ENCODE data around the gene CDC14C. TPM values are rescaled to one million over a fixed set of nuclear protein-coding genes. Genes with fewer than 3 reads are reported as not detected.

The CDC14C gene
- total and polyA plus RNA-seq, 2 of the 4 experiments (the other 2 are of a cell fraction) = under 0.01 TPM; not detected in 1

DNA sequence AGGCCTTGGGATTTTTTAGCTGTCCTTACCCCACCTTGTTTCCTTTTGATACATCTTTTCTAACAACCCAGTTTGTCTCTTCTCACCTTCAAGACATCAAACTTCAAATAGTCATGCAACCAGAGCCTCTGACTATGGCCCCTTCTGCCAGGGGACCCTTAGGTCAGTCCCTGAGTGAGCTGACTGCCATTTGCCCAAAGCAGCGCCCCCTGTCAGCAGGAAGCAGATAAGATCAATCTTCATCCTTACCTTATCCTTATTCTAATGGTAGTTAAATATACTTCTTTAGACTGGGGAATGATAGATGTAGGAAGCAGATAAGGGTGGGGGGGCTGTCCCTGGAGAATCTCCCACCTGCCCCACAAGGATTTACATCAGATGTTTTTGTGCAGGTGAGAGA is 29.8 kb upstream of the CDC14C start:
- no peak overlapping the region for H3K14ac ChIP-seq (replicated peaks; ENCODE audit: low read depth, low read length)
- no peak overlapping the region for H3K23ac ChIP-seq (ENCODE audit: low read depth, low read length)
- no peak overlapping the region for H2AK5ac ChIP-seq (ENCODE audit: low read depth, low read length)
- no peak overlapping the region for H2BK20ac ChIP-seq (ENCODE audit: low read depth, low read length)
- H3K79me1 ChIP-seq (ENCODE audit: low read depth in 1 of 2, low read length in 2 of 2) = no peaks in the 10 kb centered on the region
- H3K27ac ChIP-seq (ENCODE audit: insufficient read depth, low read length) = no peak overlapping the region
- H3K36me3 ChIP-seq (ENCODE audit: control insufficient read depth, insufficient read depth, low read length) = no peaks in the 10 kb centered on the region
- H3K9me1 ChIP-seq (ENCODE audit: insufficient read depth, low read length) = no peaks in the 10 kb centered on the region
- BruUV-seq (replicated peaks) = no TSS peak
- H3K56ac ChIP-seq (ENCODE audit: extremely low read depth, insufficient read depth, low read length) = no peak overlapping the region
- H2BK5ac ChIP-seq (ENCODE audit: low read depth, low read length, poor library complexity, severe bottlenecking) = no peak overlapping the region
- dilution Hi-C loops (cut with HindIII; ENCODE audit: low sequenced_read_pairs, unreplicated experiment) (no loop called here), in situ Hi-C loops (cut with MboI; ENCODE audit: low sequenced_read_pairs) (no loop called here), intact Hi-C loops (cut with micrococcal nuclease) (no loop called here)
- ChIA-PET POLR2A (ENCODE audit: unreplicated experiment) (no interaction called here), CTCF (no interaction called here)
- no peak overlapping the region for H3K4me3 ChIP-seq (ENCODE audit: insufficient read depth, low read depth, low read length)
- ATAC-seq (ENCODE audit: low read depth) (no peak), DNase-seq (no peak)
- no peak overlapping the region for H4K91ac ChIP-seq (ENCODE audit: insufficient read depth, low read depth, low read length)
- no peaks in the 10 kb centered on the region for H4K20me1 ChIP-seq (ENCODE audit: insufficient read depth, low read length)
- no peak overlapping the region for H2BK15ac ChIP-seq (ENCODE audit: low read depth, low read length)
- no peak overlapping the region for H3K4ac ChIP-seq (ENCODE audit: low read depth, low read length)
- H2AK9ac ChIP-seq (replicated peaks; ENCODE audit: low read depth, low read length, poor library complexity) = no peak overlapping the region
- WGBS, 2 experiments (ENCODE audit: extremely low coverage in 2 of 2, insufficient read length in 1 of 2) = no CpG with 5 or more reads among the region's 1 CpG
- no peak overlapping the region for H3K4me2 ChIP-seq (ENCODE audit: low read depth, low read length)
- H2BK120ac ChIP-seq (ENCODE audit: low read depth, low read length) = no peak overlapping the region
- peaks cover 9% of the 10 kb centered on the region for H3K9me3 ChIP-seq (ENCODE audit: control insufficient read depth, insufficient read depth, low read length)
- H4K5ac ChIP-seq (ENCODE audit: low read depth, low read length) = no peak overlapping the region
- no peak overlapping the region for H3K18ac ChIP-seq (ENCODE audit: low read depth, low read length)
- no peak overlapping the region for H3K9ac ChIP-seq (ENCODE audit: low read depth, low read length)
- no peaks in the 10 kb centered on the region for H3K27me3 ChIP-seq (ENCODE audit: control insufficient read depth, insufficient read depth, low read length)
- H2AFZ ChIP-seq (replicated peaks; ENCODE audit: low read length, poor library complexity) = no peak overlapping the region
- TF ChIP-seq ELK1 (IDR thresholded peaks at IDR 0.05; ENCODE audit: borderline replicate concordance, low read depth, low read length) (no peak), CHD1 (IDR thresholded peaks at IDR 0.05; ENCODE audit: low read depth, low read length) (no peak), MXI1 (IDR thresholded peaks at IDR 0.05; ENCODE audit: borderline replicate concordance, low read depth, low read length) (no peak), NFE2L2 (IDR thresholded peaks at IDR 0.05; ENCODE audit: low read depth, low read length) (no peak), BHLHE40 (IDR thresholded peaks at IDR 0.05; ENCODE audit: low read depth, low read length) (no peak), FOS (IDR thresholded peaks at IDR 0.05; ENCODE audit: low read depth, low read length) (no peak), CEBPB (IDR thresholded peaks at IDR 0.05; ENCODE audit: low read depth, low read length) (no peak), POLR2A (IDR thresholded peaks at IDR 0.05; ENCODE audit: low read depth, low read length) (no peak), RCOR1 (IDR thresholded peaks at IDR 0.05; ENCODE audit: insufficient replicate concordance, low read length) (no peak), SMC3 (IDR thresholded peaks at IDR 0.05; ENCODE audit: low read depth, low read length) (no peak), MAZ (IDR thresholded peaks at IDR 0.05; ENCODE audit: borderline replicate concordance, low read depth, low read length) (no peak), RFX5 (IDR thresholded peaks at IDR 0.05; ENCODE audit: low read depth, low read length) (no peak)
- TF ChIP-seq, protein P1, sequence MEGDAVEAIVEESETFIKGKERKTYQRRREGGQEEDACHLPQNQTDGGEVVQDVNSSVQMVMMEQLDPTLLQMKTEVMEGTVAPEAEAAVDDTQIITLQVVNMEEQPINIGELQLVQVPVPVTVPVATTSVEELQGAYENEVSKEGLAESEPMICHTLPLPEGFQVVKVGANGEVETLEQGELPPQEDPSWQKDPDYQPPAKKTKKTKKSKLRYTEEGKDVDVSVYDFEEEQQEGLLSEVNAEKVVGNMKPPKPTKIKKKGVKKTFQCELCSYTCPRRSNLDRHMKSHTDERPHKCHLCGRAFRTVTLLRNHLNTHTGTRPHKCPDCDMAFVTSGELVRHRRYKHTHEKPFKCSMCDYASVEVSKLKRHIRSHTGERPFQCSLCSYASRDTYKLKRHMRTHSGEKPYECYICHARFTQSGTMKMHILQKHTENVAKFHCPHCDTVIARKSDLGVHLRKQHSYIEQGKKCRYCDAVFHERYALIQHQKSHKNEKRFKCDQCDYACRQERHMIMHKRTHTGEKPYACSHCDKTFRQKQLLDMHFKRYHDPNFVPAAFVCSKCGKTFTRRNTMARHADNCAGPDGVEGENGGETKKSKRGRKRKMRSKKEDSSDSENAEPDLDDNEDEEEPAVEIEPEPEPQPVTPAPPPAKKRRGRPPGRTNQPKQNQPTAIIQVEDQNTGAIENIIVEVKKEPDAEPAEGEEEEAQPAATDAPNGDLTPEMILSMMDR (conservative IDR thresholded peaks at IDR 0.05; ENCODE audit: low read depth, low read length) = no peak
- H4K8ac ChIP-seq (ENCODE audit: low read depth in 2 of 2, low read length in 2 of 2) = no peak overlapping the region
- H3K4me1 ChIP-seq (ENCODE audit: control insufficient read depth, insufficient read depth, low read length) = no peaks in the 10 kb centered on the region

Data from IMR-90 (cell line).